HCT116 (cell line): ENCODE measurements around the gene FLG. TPM values are rescaled to one million over a fixed set of nuclear protein-coding genes. Genes with fewer than 3 reads are reported as not detected.
"Not testable (repeated sequence)": the region's sequence is repeated elsewhere in the genome, so short reads cannot be mapped to it uniquely, and the experiment has no call there.

ENCODE experiments used
- ATAC-seq: fragments of 200-7000 bp; cut with Tn5 transposase; 2 replicates; pipeline ENCODE4 v1.9.1; 2020; ENCODE audit warnings: mild to moderate bottlenecking, moderate library complexity
- BruUV-seq: library from RNA; stranded (reverse); fragments of 400-500 nt; replicated peaks from 2 replicates; lab custom pipeline; 2021; lab: Mats Ljungman, UMichigan
- CTCF ChIA-PET: fragments of 300-600 bp; sonication (Branson Sonifier 250); formaldehyde crosslinking; loops from one replicate; lab custom pipeline; 2021; ENCODE audit warnings: antibody characterized with exemption; lab: Charles Lee
- POLR2A ChIA-PET: fragments of 300-600, 350-600 bp; sonication (Branson Sonifier 250); formaldehyde crosslinking; loops from one replicate; lab custom pipeline; 2021; ENCODE audit warnings: antibody characterized with exemption; lab: Charles Lee
- RAD21 ChIA-PET, 2 experiments: fragments of 300-600 bp; sonication (Branson Sonifier 250); formaldehyde crosslinking; loops; one replicate each; lab custom pipeline; 2023; ENCODE audit warnings: low total read pairs in 2 of 2; ENCODE audit not compliant: uncharacterized antibody in 2 of 2, unreplicated experiment in 2 of 2, low non-redundant PET in 1 of 2; lab: Charles Lee
- DNase-seq: peaks from one replicate; pipeline ENCODE4 v3.0.0-alpha.2; 2010; ENCODE audit warnings: low read depth, low spot score
- H2AFZ ChIP-seq: fragments of 200-600 bp; shearing (Covaris generic), sonication (generic); 2 replicates; pipeline ENCODE4 v1.6.1; 2017; ENCODE audit warnings: low read depth, mixed run types, mixed read lengths, antibody characterized with exemption, low read length; ENCODE audit not compliant: poor library complexity, severe bottlenecking
- H3K27ac ChIP-seq: 2 replicates; pipeline ENCODE4 v1.5.1; 2012; ENCODE audit warnings: low read depth, low read length
- H3K27me3 ChIP-seq: fragments of 200-600 bp; sonication (generic); 2 replicates; pipeline ENCODE4 v1.6.1; 2016; ENCODE audit warnings: mixed run types, low read length, mixed read lengths; ENCODE audit not compliant: insufficient read depth
- H3K36me3 ChIP-seq, 2 experiments: fragments of 200-500 bp in 1 of 2; fragments of 200-600 bp in 1 of 2; sonication (Bioruptor generic) in 1 of 2; sonication (generic) in 1 of 2; 2 replicates each; pipeline versions ENCODE4 v1.5.1 to v1.6.1; 2014 to 2016; ENCODE audit warnings: low read length in 2 of 2, inconsistent platforms in 1 of 2, mixed read lengths in 1 of 2, mixed run types in 1 of 2; ENCODE audit not compliant: insufficient read depth in 2 of 2, control insufficient read depth in 1 of 2
- H3K4me1 ChIP-seq, 2 experiments: fragments of 200-600 bp in 1 of 2; sonication (generic) in 1 of 2; 2 replicates each; pipeline versions ENCODE4 v1.5.1 to v1.6.1; 2012 to 2017; ENCODE audit warnings: low read length in 2 of 2, inconsistent platforms in 1 of 2, mild to moderate bottlenecking in 1 of 2, mixed read lengths in 1 of 2, mixed run types in 1 of 2, moderate library complexity in 1 of 2; ENCODE audit not compliant: insufficient read depth in 2 of 2, control insufficient read depth in 1 of 2
- H3K4me2 ChIP-seq: fragments of 200-600 bp; sonication (generic); 2 replicates; pipeline ENCODE4 v1.6.1; 2017; ENCODE audit warnings: mixed run types, low read length, mixed read lengths
- H3K4me3 ChIP-seq, 2 experiments: fragments of 200-600 bp in 1 of 2; sonication (generic) in 1 of 2; replicated peaks in 1 of 2; 2 replicates each; pipeline ENCODE4 v1.5.1; 2011 to 2016; ENCODE audit warnings: low read length in 2 of 2, control low read depth in 1 of 2, low read depth in 1 of 2, mild to moderate bottlenecking in 1 of 2, mixed read lengths in 1 of 2, mixed run types in 1 of 2
- H3K79me2 ChIP-seq: fragments of 200-600 bp; sonication (generic); 2 replicates; pipeline ENCODE4 v1.6.1; 2017; ENCODE audit warnings: mild to moderate bottlenecking, mixed run types, low read length, moderate library complexity, mixed read lengths; ENCODE audit not compliant: insufficient read depth
- H3K9ac ChIP-seq: fragments of 200-600 bp; sonication (generic); 2 replicates; pipeline ENCODE4 v1.6.1; 2016; ENCODE audit warnings: low read length, mixed read lengths
- H3K9me2 ChIP-seq: fragments of 200-600 bp; sonication (generic), shearing (Covaris generic); 2 replicates; pipeline ENCODE4 v1.6.1; 2017; ENCODE audit warnings: mixed run types, mild to moderate bottlenecking, moderate library complexity; ENCODE audit not compliant: insufficient read depth
- H3K9me3 ChIP-seq, 2 experiments: fragments of 200-500 bp in 1 of 2; fragments of 200-600 bp in 1 of 2; sonication (Bioruptor generic) in 1 of 2; sonication (generic) in 1 of 2; 2 replicates each; pipeline ENCODE4 v1.6.1; 2014 to 2017; ENCODE audit warnings: low read length in 2 of 2, mixed read lengths in 2 of 2, inconsistent platforms in 1 of 2, low read depth in 1 of 2, mild to moderate bottlenecking in 1 of 2, mixed run types in 1 of 2, moderate library complexity in 1 of 2; ENCODE audit not compliant: control insufficient read depth in 1 of 2, insufficient read depth in 1 of 2
- H4K20me1 ChIP-seq: fragments of 200-600 bp; sonication (generic), shearing (Covaris generic); 2 replicates; pipeline ENCODE4 v1.6.1; 2017; ENCODE audit warnings: mixed run types, mild to moderate bottlenecking, moderate library complexity; ENCODE audit not compliant: insufficient read depth
- CBX3 ChIP-seq: IDR thresholded peaks from 2 replicates; pipeline ENCODE4 v1.6.1; 2012; ENCODE audit warnings: low read depth
- EGR1 ChIP-seq: IDR thresholded peaks from 2 replicates; pipeline ENCODE4 v1.6.1; 2012; ENCODE audit warnings: low read depth
- ELF1 ChIP-seq: IDR thresholded peaks from 2 replicates; pipeline ENCODE4 v1.6.1; 2012; ENCODE audit warnings: low read depth, borderline replicate concordance
- EZH2 ChIP-seq: fragments of 200-600 bp; sonication (generic); IDR thresholded peaks from 2 replicates; pipeline ENCODE4 v1.6.1; 2017; ENCODE audit warnings: antibody characterized with exemption, mixed run types
- EZH2phosphoT487 ChIP-seq: fragments of 200-600 bp; IDR thresholded peaks from 2 replicates; pipeline ENCODE4 v1.6.1; 2018; ENCODE audit warnings: antibody characterized with exemption, borderline replicate concordance
- FOSL1 ChIP-seq: IDR thresholded peaks from 2 replicates; pipeline ENCODE4 v1.6.1; 2012; ENCODE audit warnings: low read depth
- JUND ChIP-seq: IDR thresholded peaks from 2 replicates; pipeline ENCODE4 v1.6.1; 2012
- POLR2A ChIP-seq: IDR thresholded peaks from 2 replicates; pipeline ENCODE4 v1.7.0; 2011; ENCODE audit warnings: borderline replicate concordance; ENCODE audit not compliant: insufficient read depth, insufficient read length; ENCODE audit errors: extremely low read depth
- RAD21 ChIP-seq: IDR thresholded peaks from 2 replicates; pipeline ENCODE4 v1.6.1; 2012; ENCODE audit warnings: low read depth, mild to moderate bottlenecking
- ZBTB33 ChIP-seq: IDR thresholded peaks from 2 replicates; pipeline ENCODE4 v1.6.1; 2011; ENCODE audit warnings: mild to moderate bottlenecking, low read length, moderate library complexity; ENCODE audit not compliant: insufficient replicate concordance; ENCODE audit errors: extremely low read depth
- intact Hi-C: fragments of 100-400 bp; cut with micrococcal nuclease; formaldehyde crosslinking; loops from 2 replicates; pipeline ENCODE4 v1.10.0; 2022
- total RNA-seq: library from RNA; stranded (reverse); gene quantifications from one replicate; pipeline ENCODE4 v1.2.1, GENCODE V29; 2021; ENCODE audit not compliant: unreplicated experiment
- TF ChIP-seq, protein P1 (sequence below): IDR thresholded peaks from 2 replicates; pipeline ENCODE4 v1.6.1; 2012; ENCODE audit warnings: low read depth
- TF ChIP-seq, protein P2 (sequence below): IDR thresholded peaks from 2 replicates; pipeline ENCODE4 v1.6.1; 2012

Gene FLG
- total RNA-seq, 1 experiment from 2014 or later = 0.02 TPM

- intact Hi-C loops = no loop called here
- no peaks in the 10 kb centered on the region for H3K4me1 ChIP-seq
- ChIA-PET CTCF (no interaction called here), RAD21 (no interaction called here), POLR2A (no interaction called here)
- no peaks in the 10 kb centered on the region for H3K9me2 ChIP-seq
- no peaks in the 10 kb centered on the region for H4K20me1 ChIP-seq
- no peak overlapping the region for H3K27ac ChIP-seq
- H3K79me2 ChIP-seq = no peaks in the 10 kb centered on the region
- H3K9me3 ChIP-seq = no peaks in the 10 kb centered on the region
- TF ChIP-seq CBX3 (no peak), FOSL1 (no peak), ELF1 (no peak), EZH2phosphoT487 (no peak), ZBTB33 (no peak), EZH2 (no peak), POLR2A (no peak), JUND (no peak), RAD21 (no peak), EGR1 (no peak)
- TF ChIP-seq, protein P1, sequence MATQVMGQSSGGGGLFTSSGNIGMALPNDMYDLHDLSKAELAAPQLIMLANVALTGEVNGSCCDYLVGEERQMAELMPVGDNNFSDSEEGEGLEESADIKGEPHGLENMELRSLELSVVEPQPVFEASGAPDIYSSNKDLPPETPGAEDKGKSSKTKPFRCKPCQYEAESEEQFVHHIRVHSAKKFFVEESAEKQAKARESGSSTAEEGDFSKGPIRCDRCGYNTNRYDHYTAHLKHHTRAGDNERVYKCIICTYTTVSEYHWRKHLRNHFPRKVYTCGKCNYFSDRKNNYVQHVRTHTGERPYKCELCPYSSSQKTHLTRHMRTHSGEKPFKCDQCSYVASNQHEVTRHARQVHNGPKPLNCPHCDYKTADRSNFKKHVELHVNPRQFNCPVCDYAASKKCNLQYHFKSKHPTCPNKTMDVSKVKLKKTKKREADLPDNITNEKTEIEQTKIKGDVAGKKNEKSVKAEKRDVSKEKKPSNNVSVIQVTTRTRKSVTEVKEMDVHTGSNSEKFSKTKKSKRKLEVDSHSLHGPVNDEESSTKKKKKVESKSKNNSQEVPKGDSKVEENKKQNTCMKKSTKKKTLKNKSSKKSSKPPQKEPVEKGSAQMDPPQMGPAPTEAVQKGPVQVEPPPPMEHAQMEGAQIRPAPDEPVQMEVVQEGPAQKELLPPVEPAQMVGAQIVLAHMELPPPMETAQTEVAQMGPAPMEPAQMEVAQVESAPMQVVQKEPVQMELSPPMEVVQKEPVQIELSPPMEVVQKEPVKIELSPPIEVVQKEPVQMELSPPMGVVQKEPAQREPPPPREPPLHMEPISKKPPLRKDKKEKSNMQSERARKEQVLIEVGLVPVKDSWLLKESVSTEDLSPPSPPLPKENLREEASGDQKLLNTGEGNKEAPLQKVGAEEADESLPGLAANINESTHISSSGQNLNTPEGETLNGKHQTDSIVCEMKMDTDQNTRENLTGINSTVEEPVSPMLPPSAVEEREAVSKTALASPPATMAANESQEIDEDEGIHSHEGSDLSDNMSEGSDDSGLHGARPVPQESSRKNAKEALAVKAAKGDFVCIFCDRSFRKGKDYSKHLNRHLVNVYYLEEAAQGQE = no peak
- TF ChIP-seq, protein P2, sequence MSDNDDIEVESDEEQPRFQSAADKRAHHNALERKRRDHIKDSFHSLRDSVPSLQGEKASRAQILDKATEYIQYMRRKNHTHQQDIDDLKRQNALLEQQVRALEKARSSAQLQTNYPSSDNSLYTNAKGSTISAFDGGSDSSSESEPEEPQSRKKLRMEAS = no peak
- H3K4me2 ChIP-seq = no peak overlapping the region
- no TSS peak for BruUV-seq
- H3K36me3 ChIP-seq = no peaks in the 10 kb centered on the region
- H3K4me3 ChIP-seq = no peak overlapping the region
- ATAC-seq (no peak), DNase-seq (no peak)
- H3K27me3 ChIP-seq = no peaks in the 10 kb centered on the region
- H3K9ac ChIP-seq = no peak overlapping the region
- no peak overlapping the region for H2AFZ ChIP-seq
Measured at GRCh38 chr1:152309955-152310354, 15.1 kb downstream of the FLG start.

- CTCF ChIA-PET, H3K27ac ChIP-seq, H3K9me2 ChIP-seq, intact Hi-C loops, H3K79me2 ChIP-seq, H3K36me3 ChIP-seq, H3K4me3 ChIP-seq, H4K20me1 ChIP-seq, H3K9me3 ChIP-seq, H2AFZ ChIP-seq, RAD21 ChIA-PET, H3K4me1 ChIP-seq, H3K4me2 ChIP-seq, POLR2A ChIA-PET, DNase-seq, H3K9ac ChIP-seq, ATAC-seq, BruUV-seq, H3K27me3 ChIP-seq: not testable (repeated sequence)
Measured at GRCh38 chr1:152309320-152309901, 15.6 kb downstream of the FLG start.
